Cortex of kidney (tissue), 1 donor: ENCODE measurements around the gene LTV1.

Experiments used
- DNase-seq: peaks from one replicate; lab custom pipeline; 2025; lab: John Stamatoyannopoulos, UW

LTV1 gene

DNA sequence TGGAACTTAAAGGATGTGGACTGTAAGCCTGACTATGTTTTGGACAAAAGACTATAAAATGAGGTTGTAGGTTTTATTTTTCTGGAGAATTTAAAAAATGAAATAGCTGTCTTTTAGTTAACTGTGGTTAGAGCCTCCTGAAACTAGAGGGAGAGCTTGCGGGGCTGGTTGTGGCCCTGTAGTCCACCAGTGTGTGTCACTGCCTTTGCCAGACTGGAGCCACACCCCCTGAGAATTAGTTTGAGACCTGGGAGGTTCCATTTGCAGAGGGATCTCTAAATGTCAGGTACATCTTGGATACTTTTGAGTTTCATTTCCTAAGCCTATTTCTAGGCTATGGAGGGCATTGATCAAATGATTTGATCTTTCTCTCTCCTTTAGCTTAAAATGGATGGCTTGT, 42.0 kb downstream of the LTV1 start:
- no peak for DNase-seq

DNA sequence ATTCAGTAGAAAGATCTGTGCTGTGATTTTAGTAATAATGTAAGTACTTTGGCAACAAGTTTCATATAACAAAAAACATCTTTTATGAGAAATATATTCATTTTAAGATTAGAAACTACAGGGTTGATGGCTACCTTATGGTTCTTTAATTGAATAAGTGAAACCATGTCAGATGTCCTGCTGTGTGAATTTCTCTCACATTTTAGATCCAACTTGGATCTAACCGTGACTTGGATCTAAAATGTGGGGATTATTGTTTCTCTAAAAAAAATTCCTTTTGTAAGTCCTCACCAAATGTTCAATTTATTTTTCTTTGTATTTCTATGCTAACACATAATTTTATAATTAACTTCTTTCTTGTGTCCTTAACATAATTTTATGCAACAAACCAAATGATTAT, 51.5 kb downstream of the LTV1 start:
- DNase-seq: no peak

DNA sequence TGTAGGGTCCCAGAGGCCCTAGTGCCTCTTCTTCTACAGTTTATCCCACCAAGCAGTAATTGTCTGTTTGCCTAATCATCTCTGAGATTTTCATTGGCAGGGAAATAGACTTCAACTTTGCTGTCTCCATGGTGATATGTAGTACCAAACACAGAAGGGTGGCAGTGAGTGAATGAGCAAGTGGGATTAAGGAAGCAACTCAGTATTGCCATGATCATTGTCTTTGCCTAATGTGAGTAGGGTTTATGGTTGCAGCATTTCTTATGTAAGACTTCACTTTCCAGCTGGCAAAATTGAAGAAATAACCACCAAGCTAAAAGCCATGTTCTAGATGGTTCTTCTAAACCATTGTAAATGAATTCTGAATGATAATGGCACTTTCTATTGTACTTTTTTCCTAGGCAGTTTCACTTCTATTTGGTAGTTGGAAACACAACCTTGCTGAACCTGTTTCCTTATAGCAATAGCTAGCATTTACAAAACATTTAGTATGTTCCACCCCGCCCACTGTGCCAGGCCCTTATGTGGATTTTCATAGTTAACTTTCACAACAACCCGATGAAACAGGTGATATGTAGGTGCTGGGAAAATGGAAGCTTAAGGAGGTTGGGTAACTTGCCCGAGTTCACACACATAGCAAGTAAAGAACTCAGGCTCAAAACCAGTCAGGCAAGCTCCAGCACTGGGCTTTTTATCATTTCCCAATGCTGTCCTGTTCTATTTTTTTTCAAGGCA, 53.2 kb downstream of the LTV1 start:
- DNase-seq: no peak

DNA sequence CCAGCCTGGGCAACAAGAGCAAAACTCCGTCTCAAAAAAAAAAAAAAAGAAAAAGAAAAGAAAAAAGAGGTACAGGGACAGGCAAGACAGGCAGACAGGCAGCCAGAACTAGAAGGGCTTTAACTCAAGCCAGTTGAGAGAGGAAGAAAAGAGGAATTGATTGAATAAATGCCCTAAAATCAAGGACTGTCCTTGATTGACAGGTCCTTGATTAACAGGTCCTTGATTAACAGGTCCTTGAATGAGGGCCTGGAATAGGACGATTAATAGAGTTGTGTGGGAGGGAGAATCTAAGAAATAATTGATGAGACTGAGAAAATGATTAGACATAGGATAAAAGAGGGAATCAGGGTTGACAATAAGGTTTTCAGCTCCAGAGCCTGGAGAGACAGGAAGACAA, 57.2 kb downstream of the LTV1 start:
- DNase-seq: no peak

DNA sequence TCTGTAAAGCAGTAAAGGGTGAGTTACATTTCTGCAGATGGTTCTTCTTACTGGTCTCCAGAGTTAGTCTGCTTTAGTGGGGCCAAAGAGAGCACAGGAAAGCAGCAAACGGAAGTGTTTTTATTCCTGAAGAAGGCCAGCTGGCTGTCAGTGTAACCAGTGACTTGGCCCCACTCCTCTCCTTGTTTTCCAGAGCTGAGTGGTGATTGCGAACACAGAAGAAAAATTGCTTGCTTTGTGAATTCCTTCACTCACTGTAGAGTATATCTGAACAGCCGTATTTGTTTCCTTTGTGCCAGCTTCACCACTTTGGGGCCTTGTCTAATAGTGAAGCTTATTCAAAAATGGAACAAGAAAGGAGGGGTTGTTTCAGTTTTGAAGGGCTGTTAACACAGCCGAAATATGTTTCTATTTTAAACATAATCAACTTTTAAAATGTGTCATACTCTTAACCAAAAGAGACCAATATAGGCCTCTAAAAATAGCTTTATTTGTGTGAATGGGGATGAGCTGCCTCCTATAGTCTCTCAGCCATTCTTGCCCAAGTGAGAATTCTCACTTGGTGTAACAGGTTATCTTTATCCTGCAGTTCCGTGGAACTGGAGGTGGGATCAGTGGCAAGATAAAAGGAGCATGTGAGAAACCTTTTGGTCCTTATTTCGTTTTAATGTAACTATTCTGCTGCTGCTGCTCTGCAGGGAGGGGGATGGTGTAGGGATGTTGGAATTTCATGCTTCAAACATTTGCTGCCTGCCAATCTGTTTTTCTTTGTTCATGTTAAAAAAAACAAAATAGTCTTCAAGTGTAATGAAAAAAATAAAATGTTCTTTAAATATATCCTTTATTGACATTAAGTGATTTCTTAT, 59.0 kb downstream of the LTV1 start:
- no peak for DNase-seq

DNA sequence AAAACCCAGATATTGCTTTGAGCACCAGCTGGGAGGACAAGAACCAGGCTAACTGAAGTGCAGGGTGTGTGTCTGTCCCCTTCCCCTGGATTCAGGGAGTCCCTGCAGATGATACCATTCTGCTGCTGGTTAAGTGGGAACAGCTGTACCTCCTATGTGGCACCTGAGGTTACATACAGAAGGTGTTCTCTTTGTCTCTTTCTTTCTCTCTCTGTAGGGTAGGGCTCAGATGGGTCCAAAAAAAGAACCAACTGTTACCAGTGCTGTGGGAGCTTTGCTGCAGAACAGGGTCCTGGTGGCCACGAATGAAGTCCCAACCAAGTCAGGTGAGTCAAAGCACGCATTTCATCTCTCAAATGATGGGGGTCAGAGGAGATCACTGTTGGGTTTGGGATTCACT, 59.7 kb downstream of the LTV1 start:
- no peak for DNase-seq

DNA sequence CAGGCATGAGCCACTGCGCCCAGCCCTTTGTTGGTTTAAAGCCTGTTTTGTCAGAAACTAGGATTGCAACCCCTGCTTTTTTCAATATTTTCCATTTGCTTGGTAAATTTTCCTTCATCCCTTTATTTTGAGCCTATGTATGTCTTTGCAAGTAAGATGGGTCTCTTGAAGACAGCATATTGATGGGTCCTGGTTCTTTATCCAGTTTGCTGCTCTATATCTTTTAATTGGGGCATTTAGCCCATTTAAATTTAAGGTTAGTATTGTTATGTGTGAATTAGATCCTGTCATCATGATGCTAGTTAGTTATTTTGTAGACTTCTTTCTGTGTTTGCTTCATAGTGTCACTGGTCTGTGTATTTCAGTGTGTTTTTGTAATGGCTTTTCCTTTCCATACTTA, 67.9 kb downstream of the LTV1 start:
- no peak for DNase-seq

DNA sequence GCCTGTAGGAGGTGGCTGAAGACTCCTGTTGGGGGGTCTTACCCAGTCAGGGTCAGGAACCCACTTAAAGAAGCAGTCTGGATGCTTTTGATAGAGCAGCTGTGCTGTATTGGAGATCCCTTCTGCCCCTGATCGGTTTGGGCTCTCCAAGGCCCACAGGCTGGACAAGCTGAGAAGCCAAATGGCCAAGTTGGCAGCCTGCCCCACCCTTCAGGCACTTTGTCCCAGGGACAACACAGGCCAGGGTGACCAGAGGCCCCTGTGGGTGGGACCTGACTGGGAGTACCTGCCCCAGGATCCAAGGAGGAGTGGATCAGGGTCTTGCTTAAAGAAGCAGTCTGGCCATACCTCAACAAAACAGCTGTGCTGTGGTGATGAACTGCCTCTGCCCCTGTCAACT, 69.5 kb downstream of the LTV1 start:
- DNase-seq: no peak
